CD4-positive, alpha-beta T cell treated with Interleukin-2 at 100 ng/mL for 4 hours (primary cell): ENCODE measurements around the gene CPSF4.
"Not testable (repeated sequence)": the region's sequence is repeated elsewhere in the genome, so short reads cannot be mapped to it uniquely, and the experiment has no call there.

ENCODE experiments used
- DNase-seq: peaks from one replicate; pipeline ENCODE4 v3.0.0-alpha.2; 2020; ENCODE audit warnings: low spot score

Gene CPSF4

GRCh38 chr7:99490878-99491277 is 52.1 kb downstream of the CPSF4 start:
- DNase-seq: no peak

GRCh38 chr7:99493823-99494222 is 55.1 kb downstream of the CPSF4 start:
- DNase-seq: no peak

- no peak for DNase-seq
These were observed 59.2 kb downstream of the CPSF4 start for GRCh38 chr7:99497766-99498545.

GRCh38 chr7:99498546-99498944 is 59.8 kb downstream of the CPSF4 start:
- no peak for DNase-seq

GRCh38 chr7:99499371-99499720 is 60.6 kb downstream of the CPSF4 start:
- peak; percentile 44 for DNase-seq

- DNase-seq: peak; percentile 89
These were observed 61.2 kb downstream of the CPSF4 start, which contains the start of gene ZNF394 for GRCh38 chr7:99499721-99500636. Gene ZNF394 (minus strand): TSS chr7:99500281. CDS start chr7:99500093, 188 bp downstream.

GRCh38 chr7:99500637-99501009 is 61.9 kb downstream of the CPSF4 start:
- DNase-seq: no peak

- DNase-seq: not testable (repeated sequence)
These were observed 62.5 kb downstream of the CPSF4 start for GRCh38 chr7:99501236-99501635.

GRCh38 chr7:99504281-99504602 is 65.5 kb downstream of the CPSF4 start:
- no peak for DNase-seq

- DNase-seq: peak; percentile 96
These were observed 66.0 kb downstream of the CPSF4 start, which contains the start of gene ZKSCAN5 for GRCh38 chr7:99504603-99505323. Gene ZKSCAN5 (plus strand): TSS chr7:99504662. CDS start chr7:99506045, 1,383 bp downstream.

- no peak for DNase-seq
These were observed 66.5 kb downstream of the CPSF4 start for GRCh38 chr7:99505324-99505662.
